Fibroblast of peridontal ligament (primary cell): ENCODE measurements around the gene KDM4B.

Source experiments
- DNase-seq: peaks from one replicate; pipeline ENCODE4 v3.0.0-alpha.2; 2010; ENCODE audit errors: extremely low read depth

The KDM4B gene

DNA sequence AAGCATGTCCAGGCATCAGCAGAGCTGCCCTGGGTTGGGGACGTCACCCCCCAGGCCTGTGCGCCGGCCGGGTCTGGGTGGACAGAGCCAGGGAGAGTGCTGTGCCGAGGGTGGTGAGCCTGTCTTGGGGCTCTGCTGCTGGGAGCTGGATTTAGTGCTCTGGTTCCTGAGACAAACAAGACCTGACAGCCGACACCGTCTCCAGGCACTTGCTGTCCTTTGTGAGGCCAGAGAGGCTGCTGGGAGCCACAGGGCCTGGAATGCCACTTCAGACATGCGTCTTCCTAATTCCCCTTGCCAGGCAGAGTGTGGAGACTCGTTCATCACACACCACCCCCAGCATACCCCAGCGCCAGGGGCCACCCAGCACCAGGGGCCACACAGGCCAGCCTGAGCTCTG is 165.8 kb downstream of the KDM4B start:
- no peak for DNase-seq

DNA sequence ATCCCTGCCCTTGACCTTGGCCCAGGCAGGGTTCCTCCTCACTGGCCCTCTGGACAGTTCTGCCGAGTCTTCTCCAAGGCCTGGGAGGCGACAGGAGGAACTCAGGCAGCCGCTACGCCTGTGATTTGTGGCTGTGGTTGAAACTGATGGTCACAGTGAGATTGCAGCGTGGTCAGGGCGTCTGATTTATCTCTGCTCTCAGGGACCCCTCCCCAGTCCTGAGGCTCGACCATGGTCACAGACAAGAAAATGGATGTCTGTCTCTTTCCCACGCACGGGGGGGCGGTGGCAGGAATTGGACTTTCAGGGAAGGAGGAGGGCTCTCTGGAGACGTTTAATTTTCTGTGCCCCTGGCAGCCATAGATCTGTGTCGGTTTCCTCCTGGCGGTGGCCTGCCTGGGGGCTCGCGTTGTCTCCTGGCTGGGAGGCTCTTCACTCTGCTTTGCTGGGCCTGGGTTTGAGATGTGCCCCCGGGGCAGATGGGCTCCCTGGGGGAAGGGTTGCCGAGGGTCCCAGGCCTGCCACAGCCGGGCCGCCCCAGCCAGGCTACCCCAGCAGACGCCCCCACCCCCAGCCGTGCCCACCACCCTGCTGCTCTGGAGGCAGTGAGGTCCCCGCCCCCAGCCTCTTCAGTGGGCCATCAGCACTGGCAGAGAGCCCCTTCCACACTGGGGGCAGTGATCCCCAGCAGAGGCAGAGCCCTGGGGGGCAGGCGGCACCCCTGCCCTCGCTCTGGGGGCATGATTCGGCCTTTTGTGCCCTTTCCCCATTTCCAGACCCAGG is 167.4 kb downstream of the KDM4B start:
- no peak for DNase-seq

DNA sequence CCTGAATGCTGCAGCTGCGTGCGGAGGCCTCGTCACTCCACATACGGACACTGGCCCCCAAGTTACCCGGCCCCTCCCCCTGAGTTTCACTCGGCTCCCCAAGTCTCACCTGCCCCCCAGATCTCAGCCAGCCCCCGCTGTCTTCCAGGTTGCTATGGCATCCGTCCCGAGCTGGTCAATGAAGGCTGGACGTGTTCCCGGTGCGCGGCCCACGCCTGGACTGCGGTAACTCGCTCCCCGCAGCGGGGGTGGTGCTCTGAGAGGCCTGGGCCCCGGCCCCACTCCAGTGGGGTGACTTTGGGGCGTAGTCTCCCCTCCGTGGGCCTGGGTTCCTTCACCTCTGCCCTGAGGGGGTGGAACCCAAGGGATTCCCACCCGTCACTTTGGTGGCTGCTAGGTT is 168.2 kb downstream of the KDM4B start:
- no peak for DNase-seq

DNA sequence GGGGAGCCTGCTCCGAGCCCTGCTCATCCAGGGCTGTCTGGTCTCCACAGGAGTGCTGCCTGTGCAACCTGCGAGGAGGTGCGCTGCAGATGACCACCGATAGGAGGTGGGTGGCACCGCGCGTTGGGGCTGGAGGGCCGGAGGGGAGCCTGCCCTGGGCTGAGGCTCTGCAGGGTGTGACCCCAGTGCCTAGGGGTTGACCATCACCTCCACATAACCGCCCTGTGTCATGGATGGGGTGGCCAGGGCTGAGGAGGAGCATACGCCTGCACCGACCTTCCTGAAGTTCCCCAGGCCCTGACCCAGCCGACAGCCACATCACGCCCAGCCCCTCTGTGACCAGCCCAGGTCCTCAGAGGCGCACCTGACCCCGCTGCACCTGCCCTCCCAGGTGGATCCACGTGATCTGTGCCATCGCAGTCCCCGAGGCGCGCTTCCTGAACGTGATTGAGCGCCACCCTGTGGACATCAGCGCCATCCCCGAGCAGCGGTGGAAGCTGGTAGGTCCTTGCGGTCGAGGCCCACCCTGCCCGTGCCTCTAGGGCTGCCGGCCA is 168.7 kb downstream of the KDM4B start:
- DNase-seq: no peak

DNA sequence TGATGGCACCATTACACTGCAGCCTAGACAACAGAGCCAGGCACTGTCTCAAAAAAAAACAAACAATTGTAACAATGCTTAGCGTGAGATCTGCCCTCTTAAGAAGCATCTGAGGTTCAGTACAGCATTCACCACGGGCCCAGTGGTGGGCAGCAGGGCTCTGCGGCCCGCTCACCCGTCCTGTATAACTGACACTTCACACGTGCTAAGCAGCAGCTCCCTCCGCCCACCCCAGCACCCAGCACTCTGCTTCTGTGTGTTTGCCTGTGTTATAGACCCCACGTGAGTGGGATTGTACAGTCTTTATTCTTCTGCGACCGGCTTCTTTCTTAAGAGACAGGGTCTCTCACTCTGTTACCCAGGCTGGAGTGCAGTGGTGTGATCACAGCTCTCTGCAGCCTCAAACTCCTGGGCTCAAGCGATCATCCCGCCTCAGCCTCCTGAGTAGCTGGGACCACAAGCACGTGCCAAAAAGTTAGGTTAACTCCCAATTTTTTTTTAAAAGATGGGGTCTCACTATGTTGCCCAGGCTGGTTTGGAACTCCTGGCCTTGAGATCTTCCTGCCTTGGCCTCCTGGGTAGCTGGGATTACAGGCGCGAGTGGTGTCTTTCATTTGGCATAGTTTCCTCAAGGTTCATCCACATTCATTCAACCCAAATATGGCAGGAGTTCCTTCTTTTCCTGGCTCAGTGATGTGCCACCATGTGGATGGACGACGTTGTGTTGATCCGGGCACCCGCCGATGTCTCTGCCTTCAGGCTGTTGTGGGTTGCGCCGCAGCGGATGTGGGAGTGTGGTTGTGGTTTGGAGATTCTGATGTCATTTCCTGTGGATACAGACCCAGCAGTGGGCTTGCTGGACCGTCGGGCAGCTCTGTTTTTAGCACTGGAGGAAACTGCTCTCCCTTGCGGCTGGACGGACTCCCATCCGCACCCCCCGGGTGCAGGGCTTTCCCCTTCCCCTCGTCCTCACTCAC is 170.0 kb downstream of the KDM4B start:
- peak; percentile 57 for DNase-seq

DNA sequence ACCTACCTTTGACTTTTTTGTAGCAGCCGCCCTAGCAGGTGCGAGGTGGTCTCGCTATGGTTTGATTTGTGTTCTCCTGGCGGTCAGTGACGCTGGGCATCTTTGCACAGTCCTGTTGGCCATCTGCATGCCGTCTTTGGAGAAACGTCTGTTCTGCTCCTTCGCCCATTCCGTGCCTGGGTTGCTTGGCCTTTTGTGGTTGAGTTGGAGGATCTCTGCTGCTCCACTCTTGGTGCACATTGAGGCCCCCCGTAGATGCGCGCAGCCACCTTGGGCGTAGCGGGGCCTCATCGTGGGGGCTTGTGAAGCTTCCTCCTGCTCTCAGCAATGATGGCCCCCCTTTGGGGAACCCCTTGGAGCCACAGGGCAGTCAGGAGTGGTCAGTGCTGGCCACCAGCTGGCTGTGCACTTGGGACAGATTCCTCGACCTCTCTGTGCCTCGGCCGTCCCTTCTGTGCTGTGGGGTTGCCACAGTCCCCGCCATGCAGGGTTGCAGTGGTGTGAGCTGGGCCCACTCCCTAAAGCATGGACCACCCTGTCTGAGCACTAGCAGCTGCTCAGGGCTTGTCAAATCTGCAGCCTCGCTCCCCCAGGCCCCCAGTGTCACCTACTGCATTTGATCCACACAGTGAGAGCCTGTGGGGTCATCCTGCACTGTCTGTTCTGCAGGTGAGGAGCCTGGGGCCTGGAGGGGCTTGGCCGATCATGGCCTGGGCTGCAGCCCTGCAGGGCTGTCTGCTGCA is 170.8 kb downstream of the KDM4B start:
- DNase-seq: no peak

DNA sequence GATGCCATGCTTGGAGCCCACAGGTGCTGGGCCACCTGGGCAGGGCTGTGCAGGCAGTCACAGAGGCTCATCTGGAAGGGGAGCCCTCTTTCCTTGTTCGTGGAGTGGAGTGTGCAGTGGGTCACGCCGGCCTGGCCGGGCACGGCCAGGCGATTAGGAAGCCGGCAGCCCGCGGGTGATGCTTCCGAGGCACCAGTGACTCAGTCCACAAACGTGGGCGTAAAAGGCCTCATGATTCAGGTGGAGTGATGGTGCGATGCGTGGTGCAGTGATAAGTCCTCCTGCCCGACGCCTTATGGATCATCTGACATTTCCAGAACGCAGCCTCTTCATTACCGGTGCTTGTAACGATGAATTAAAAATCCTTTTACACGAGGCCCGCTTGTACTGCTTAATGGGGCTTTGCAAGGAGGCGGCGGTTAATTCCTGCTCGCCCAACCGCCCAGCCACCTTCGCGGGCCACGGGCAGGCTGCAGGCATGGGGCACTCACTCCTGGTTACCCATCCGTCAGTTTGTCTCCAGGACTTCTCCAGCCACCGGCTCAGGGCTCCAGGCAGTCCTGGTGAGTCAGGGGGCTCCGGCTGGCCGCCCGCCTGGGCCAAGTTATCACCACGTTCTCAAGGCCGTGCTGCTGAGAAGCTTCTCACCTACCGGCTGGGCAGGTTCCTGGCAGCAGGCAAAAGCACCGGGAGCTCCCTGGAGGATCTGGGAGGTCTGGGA is 172.4 kb downstream of the KDM4B start:
- no peak for DNase-seq

DNA sequence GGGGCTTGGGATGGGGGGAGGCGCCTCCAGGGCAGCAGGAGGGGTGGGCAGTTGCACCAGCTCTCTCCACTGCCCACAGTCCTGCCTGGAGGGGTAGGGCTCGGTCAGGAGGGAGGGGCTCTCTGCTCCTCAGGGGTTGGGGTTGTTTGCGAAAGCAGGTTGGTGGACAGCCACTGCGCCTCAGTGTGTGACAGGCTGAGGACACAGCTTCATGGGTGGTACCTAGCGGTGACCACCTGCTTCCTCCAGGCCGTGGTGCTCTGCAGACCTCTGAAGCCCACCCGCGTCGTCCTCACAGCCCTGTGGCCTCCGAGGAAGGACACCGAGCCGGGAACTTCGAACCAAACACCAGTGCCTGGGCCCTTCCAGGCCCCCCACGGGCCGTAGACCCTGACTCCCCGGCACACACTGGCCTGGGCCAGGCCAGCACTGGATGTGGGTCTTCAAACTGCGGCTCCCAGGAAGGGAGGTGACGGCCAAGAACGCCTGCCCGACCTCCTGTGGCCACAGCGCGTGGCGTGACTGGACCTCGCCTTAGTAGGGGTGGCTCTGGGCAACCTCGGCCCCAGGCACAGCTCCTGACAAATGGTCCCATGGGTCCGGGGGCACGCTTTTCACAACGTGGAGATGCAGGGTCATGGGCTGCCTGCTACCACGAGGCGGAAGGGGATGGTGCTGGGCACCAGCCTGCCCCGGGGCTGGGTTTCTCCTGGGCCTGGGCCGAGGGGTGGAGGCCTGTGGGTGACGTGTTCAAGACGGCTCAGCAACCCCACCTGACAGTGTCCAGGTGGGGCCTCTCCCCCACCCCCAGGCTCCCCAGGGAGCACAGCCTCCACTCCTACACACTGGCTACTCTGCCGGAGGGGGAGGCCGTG is 173.2 kb downstream of the KDM4B start:
- no peak for DNase-seq

DNA sequence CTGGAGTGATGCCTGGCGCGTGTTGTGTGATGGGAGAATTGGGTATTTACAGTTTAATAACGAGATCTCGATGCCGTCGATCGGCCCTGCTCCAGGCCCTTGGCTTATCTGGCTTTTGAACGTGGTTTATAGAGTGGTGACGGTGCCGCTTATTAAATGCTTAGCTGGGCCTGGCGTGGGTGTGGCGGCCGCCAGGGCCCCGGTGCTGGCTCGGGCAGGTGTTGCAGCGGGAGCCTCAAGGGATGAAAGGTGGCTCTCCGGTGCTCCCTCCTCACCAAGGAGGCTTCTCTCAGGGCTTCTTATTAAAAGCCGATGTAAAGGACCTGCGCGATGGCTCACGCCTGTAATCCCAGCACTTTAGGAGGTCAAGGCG is 173.8 kb downstream of the KDM4B start:
- DNase-seq: no peak

DNA sequence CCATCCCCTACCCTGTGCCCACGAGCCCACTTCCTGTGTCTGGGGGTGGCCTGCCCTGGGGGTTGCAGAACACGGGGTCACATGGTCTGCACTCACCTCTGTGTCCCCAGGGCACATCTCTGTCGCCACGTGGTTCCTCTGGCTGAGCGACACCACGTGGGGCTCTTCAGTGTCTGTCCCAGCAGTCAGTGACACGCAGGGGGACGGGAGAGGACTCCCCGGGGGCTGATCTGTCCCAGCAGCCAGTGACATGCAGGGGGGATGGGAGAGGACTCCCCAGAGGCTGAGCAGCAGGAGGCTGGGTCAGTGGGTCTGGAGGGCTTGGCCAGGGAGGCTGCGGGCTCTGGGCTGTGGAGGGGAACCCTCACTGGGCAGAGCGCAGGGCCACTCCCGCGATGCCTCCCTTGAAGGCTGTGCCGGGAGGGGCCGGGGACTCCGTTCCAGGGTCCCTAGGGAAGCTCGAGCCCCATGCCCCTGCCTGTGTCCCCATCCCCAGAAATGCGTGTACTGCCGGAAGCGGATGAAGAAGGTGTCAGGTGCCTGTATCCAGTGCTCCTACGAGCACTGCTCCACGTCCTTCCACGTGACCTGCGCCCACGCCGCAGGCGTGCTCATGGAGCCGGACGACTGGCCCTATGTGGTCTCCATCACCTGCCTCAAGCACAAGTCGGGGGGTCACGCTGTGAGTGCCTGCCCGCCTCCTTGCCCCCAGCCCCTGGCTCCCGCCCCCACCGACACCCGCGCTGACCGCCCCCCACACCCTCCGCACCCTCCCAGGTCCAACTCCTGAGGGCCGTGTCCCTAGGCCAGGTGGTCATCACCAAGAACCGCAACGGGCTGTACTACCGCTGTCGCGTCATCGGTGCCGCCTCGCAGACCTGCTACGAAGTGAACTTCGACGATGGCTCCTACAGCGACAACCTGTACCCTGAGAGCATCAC is 174.8 kb downstream of the KDM4B start:
- no peak for DNase-seq

DNA sequence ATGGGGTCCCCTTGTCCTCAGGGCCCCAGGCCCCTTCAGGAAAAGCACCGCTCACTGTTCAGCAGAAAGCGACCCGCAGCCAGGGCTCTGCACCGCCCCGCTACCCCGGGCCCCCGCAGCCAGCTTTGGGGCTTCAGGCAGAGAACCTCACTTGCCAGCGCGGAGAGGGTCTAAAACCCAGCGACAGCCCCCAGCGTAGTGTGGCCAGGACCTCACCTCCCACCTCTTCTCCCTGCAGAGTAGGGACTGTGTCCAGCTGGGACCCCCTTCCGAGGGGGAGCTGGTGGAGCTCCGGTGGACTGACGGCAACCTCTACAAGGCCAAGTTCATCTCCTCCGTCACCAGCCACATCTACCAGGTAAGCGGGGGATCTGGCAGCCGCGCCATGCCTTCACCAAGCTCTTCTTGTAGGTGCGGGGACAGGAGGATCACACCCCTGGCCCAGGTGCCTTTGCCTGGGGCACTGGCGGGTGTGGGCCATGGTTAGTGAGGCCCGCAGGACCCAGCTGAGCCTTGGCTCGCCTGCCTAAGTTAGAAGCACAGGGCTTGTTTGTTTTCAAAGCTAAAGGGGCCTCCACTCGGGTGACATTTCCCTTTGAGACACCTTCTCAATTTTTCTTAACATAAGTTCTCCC is 175.7 kb downstream of the KDM4B start:
- no peak for DNase-seq

DNA sequence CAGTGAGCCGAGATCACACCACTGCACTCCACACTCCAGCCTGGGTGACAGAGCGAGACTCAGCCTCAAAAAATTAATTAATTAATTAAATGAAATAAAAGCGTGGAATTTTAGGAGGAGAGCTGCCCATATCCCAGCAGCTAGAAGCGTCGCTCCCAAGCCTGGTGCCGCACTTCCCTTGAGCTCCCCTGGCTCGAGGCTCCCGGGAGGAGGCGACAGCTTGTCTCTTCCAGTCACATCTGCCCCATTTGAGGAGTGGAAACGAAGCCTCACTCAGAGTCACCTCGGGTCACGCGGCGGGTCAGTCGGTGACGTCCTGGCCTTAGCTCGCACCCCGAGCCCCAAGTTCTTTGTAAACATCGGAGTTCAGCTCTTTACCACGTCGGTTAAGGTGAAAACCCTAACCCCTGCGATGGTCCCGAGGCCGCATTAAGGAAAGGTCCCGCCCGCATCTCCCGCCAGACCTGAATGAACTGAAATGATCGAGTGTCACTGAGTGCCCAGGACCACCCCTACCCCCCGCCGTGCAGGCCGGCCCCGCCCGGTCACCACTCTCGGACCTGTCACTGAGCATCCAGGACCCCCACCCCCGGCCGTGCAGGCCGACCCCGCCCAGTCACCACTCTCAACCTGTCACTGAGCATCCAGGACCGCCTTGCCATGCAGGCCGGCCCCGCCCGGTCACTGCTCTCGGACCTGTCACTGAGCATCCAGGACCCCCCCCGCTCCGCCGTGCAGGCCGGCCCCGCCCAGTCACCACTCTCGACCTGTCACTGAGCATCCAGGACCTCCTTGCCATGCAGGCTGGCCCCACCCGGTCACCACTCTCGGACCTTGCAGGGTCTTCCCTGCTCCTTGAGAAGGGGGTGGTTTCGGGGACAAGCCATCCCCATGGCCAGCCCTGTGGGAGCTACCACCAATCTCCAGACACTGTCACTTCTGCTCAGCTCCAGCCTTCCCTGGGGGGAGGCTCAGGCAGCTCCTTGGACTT is 176.9 kb downstream of the KDM4B start:
- no peak for DNase-seq

DNA sequence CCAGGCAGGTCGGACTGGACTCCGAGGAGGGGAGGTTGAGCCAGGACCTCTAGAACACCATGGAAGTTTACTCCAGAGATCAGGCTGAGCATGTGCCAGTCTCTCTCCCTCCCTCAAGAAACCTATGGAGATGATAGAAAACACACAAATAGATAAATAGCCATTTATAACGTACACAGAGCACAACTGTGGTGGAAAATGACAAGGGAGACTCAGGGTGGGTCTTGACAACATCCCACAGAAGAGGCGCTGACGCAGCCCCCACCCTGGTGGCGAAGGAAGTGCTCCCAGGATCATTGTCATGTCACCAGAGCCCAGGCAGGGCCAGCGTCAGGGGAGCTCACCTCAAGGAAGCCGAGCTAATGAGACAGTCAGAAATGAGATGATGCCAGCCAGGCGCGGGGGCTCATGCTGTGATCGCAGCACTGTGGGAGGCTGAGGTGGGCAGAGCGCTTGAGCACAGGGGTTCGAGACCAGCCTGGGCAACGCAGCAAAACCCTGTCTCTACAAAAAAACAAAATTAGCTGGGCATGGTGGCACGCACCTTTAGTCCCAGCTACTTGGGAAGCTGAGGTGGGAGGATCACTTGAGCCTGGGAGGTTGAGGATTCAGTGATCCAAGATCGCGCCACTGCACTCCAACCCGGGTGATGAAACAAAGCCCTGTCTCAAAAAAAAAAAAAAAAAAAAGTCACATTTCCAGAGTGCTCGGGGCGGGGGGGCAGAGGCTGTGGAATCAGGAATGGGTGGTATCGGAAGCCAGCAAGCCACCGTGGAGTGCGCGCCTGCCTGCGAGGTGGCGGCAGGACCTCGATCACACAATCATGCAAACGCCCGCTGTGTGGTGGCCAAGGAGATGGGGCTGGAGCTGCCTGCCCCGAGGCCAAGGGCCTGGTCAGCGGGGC is 178.4 kb downstream of the KDM4B start:
- no peak for DNase-seq

DNA sequence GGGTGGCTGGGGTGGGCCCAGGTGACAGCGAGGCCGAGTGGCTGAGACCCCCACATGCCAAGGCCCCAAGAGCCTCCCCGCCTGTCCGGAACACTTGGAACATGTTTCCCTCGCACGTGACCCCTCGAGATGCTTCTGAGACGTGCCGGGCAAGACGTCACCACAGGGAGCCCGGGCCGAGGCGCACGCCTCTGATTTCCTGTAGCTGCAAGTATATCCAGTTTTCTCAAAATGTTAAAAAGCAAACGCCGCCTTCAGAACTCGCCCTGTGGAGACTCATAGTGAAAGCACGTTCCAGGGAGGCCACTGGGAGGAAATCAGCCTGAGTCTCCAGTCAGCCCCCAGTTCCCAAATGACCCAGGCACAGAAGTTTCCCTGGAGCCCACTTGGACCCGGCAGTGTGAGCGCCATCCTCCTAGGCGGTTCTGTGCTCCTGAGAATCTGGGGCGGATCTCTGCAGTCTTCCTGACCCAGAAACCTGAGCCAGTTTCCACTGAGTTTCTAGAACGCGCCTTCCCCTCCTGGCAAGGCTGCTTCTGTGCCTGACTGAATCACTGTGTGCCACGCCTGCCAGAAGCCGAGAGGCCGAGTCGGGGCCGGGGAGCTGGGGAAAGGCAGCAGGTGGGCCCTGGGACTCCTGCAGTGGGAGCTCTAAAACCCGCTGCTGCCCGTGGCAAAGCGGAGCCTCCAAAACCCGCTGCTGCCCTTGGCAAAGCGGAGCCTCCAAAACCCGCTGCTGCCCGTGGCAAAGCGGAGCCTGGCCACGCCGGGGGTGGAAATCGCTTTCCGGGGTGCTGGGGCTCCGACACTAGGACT is 179.3 kb downstream of the KDM4B start:
- DNase-seq: peak; percentile 62

DNA sequence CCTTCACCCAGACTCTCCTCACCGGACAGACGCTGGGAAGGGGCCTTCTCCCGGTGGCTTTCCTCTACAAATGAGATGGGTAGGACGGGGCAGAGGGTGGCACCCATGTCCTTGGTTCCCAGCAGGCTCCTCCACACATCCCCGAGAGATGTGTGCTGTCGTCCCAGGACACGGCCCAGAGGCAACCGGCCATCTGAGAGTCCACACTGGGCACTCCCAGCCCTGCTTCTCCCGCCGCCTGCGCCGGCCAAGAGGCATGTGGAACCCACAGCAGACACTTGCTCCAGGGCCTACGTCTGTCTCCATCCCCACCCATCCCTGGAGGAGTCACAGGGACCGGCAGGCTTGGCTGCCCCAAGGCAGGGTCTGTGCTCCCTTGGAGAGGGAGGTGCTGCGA is 179.9 kb downstream of the KDM4B start:
- DNase-seq: no peak
